Measurements from ENCODE around the gene GPR35.

GRCh38 chr2:240647503-240648154 lies 22.3 kb downstream of the GPR35 start:
- TF ChIP-seq POLR2A (IDR thresholded peaks at IDR 0.05; ENCODE audit: low read depth) (no peak), CTCF (IDR thresholded peaks at IDR 0.05) (no peak), POLR2AphosphoS5 (IDR thresholded peaks at IDR 0.05) (no peak), EP300 (IDR thresholded peaks at IDR 0.05) (no peak)
